Gastrocnemius medialis (tissue), 4 donors: ENCODE results near the gene KCTD15.

Experiments
- CTCF ChIP-seq, 5 experiments: fragments of 450-650 bp in 3 of 5; fragments of 200-600 bp in 2 of 5; sonication (generic) in 2 of 5; IDR thresholded peaks in 4 of 5; conservative IDR thresholded peaks in 1 of 5; 1 replicate in 4 of 5; 2 replicates in 1 of 5; pipeline ENCODE4 v1.5.1; 2016 to 2019; ENCODE audit warnings: antibody characterized with exemption in 5 of 5, mild to moderate bottlenecking in 3 of 5, moderate library complexity in 3 of 5
- POLR2A ChIP-seq, 2 donors: fragments of 450-650 bp; IDR thresholded peaks; one replicate each; pipeline ENCODE4 v1.6.1; 2017; ENCODE audit warnings: antibody characterized with exemption in 2 of 2, mild to moderate bottlenecking in 2 of 2, moderate library complexity in 2 of 2

- no peak for TF ChIP-seq CTCF (IDR thresholded peaks at IDR 0.05 in 4 of 5, conservative IDR thresholded peaks at IDR 0.05 in 1 of 5)
- no peak for TF ChIP-seq POLR2A (IDR thresholded peaks at IDR 0.05)
Measured at GRCh38 chr19:33756177-33756576, 40.5 kb upstream of the KCTD15 start.
